Measurements from ENCODE around the gene EIF2S1.

- TF ChIP-seq, protein P1, sequence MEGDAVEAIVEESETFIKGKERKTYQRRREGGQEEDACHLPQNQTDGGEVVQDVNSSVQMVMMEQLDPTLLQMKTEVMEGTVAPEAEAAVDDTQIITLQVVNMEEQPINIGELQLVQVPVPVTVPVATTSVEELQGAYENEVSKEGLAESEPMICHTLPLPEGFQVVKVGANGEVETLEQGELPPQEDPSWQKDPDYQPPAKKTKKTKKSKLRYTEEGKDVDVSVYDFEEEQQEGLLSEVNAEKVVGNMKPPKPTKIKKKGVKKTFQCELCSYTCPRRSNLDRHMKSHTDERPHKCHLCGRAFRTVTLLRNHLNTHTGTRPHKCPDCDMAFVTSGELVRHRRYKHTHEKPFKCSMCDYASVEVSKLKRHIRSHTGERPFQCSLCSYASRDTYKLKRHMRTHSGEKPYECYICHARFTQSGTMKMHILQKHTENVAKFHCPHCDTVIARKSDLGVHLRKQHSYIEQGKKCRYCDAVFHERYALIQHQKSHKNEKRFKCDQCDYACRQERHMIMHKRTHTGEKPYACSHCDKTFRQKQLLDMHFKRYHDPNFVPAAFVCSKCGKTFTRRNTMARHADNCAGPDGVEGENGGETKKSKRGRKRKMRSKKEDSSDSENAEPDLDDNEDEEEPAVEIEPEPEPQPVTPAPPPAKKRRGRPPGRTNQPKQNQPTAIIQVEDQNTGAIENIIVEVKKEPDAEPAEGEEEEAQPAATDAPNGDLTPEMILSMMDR (IDR thresholded peaks at IDR 0.05): no peak
- no peak for TF ChIP-seq POLR2A (IDR thresholded peaks at IDR 0.05)
Measured at GRCh38 chr14:67357186-67357968, 2.8 kb upstream of the EIF2S1 start.
